Kidney epithelial cell (primary cell): ENCODE measurements around the gene AGBL1. TPM values are rescaled to one million over a fixed set of nuclear protein-coding genes. Genes with fewer than 3 reads are reported as not detected.
"Not testable (repeated sequence)": the region's sequence is repeated elsewhere in the genome, so short reads cannot be mapped to it uniquely, and the experiment has no call there.

Experiments
- DNase-seq: peaks from one replicate; pipeline ENCODE4 v3.0.0-alpha.2; 2010; ENCODE audit warnings: low read depth
- H3K27me3 ChIP-seq: 2 replicates; pipeline ENCODE4 v1.6.0; 2011; ENCODE audit warnings: low read length; ENCODE audit not compliant: control insufficient read depth, insufficient read depth
- H3K36me3 ChIP-seq: 2 replicates; pipeline ENCODE4 v1.5.1; 2011; ENCODE audit warnings: low read length; ENCODE audit not compliant: control insufficient read depth, insufficient read depth
- H3K4me3 ChIP-seq: 2 replicates; pipeline ENCODE4 v1.5.1; 2011; ENCODE audit warnings: low read depth, mild to moderate bottlenecking, control low read depth, low read length
- total RNA-seq: library from RNA; depleted of rRNA; stranded (reverse); fragments of >200 nt; gene quantifications from 2 replicates; pipeline ENCODE4 v1.2.3, GENCODE V29; 2015
- TF ChIP-seq, protein P1 (sequence below): IDR thresholded peaks from 2 replicates; pipeline ENCODE4 v1.5.1; 2011; ENCODE audit warnings: mild to moderate bottlenecking, moderate library complexity, low read length, control low read depth, inconsistent platforms; ENCODE audit not compliant: insufficient read depth, poor library complexity, severe bottlenecking

Gene AGBL1
- total RNA-seq, 1 donor from 2014 or later: not detected

DNA sequence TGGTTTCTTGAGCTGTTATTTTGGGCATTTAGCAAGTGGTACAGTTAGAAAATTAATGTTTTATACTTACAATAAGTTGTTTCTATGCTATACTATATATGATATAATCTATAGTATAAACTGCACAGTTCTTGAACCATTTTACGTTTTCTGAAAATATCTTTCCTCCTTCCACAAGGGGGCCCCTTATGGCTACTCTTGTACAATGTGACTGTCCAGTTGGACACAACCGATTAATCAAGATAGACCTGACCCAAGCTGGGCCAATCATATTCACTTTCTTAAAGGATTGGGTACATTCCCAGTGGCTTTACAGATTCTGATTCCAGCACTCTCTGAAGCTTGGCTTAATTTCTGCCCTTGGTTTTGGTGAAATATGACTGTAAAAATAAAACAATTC, 953.4 kb downstream of the AGBL1 start:
- TF ChIP-seq, protein P1, sequence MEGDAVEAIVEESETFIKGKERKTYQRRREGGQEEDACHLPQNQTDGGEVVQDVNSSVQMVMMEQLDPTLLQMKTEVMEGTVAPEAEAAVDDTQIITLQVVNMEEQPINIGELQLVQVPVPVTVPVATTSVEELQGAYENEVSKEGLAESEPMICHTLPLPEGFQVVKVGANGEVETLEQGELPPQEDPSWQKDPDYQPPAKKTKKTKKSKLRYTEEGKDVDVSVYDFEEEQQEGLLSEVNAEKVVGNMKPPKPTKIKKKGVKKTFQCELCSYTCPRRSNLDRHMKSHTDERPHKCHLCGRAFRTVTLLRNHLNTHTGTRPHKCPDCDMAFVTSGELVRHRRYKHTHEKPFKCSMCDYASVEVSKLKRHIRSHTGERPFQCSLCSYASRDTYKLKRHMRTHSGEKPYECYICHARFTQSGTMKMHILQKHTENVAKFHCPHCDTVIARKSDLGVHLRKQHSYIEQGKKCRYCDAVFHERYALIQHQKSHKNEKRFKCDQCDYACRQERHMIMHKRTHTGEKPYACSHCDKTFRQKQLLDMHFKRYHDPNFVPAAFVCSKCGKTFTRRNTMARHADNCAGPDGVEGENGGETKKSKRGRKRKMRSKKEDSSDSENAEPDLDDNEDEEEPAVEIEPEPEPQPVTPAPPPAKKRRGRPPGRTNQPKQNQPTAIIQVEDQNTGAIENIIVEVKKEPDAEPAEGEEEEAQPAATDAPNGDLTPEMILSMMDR: no peak
- no peak overlapping the region for H3K4me3 ChIP-seq
- no peaks in the 10 kb centered on the region for H3K36me3 ChIP-seq
- no peaks in the 10 kb centered on the region for H3K27me3 ChIP-seq
- no peak for DNase-seq

DNA sequence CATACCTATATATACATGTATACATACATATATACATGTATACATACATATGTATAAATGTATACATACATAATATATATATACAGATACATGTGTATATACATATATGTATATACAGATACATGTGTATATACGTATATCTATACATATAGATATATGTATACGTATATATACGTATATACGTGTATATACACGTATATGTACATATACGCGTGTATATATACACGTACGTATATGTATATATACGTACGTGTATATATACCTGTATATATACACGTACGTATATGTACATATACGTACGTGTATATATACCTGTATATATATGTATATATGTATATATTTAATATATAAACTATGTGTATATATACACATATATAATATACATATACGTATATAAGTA, 955.2 kb downstream of the AGBL1 start:
- TF ChIP-seq, protein P1: no peak
- Histone ChIP-seq H3K36me3 (no peaks in the 10 kb centered on the region), H3K4me3 (no peak overlapping the region), H3K27me3 (no peaks in the 10 kb centered on the region)
- no peak for DNase-seq

DNA sequence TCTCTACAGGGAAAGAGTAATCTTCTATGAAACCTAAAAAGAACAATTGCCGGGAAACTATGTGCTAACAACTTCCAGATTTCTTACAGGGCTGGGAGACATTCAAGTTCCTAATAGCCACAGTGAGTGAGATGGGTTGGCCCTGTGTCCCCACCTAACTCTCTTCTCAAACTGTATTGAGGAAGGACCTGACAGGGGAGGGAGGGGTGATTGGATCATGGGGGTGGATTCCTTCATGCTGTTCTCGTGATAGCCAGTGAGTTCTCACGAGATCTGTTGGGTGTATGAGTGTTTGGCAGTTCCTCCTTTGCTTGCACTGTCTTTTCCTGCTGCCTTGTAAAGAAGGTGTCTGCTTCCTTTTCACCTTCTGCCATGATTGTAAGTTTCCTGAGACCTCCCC, 958.7 kb downstream of the AGBL1 start:
- TF ChIP-seq, protein P1: no peak
- no peak overlapping the region for H3K4me3 ChIP-seq
- no peaks in the 10 kb centered on the region for H3K27me3 ChIP-seq
- no peak for DNase-seq
- no peaks in the 10 kb centered on the region for H3K36me3 ChIP-seq

DNA sequence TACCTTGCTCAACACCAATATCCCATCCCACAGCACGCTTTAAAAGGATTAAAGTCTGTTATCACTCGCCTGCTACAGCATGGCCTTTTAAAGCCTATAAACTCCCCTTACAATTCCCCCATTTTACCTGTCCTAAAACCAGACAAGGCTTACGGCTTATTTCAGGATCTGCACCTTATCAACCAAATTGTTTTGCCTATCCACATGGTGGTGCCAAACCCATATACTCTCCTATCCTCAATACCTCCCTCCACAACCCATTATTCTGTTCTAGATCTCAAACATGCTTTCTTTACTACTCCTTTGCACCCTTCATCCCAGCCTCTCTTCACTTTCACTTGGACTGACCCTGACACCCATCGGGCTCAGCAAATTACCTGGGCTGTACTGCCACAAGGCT, 962.9 kb downstream of the AGBL1 start:
- not testable (repeated sequence) for DNase-seq, H3K36me3 ChIP-seq, H3K27me3 ChIP-seq, H3K4me3 ChIP-seq

DNA sequence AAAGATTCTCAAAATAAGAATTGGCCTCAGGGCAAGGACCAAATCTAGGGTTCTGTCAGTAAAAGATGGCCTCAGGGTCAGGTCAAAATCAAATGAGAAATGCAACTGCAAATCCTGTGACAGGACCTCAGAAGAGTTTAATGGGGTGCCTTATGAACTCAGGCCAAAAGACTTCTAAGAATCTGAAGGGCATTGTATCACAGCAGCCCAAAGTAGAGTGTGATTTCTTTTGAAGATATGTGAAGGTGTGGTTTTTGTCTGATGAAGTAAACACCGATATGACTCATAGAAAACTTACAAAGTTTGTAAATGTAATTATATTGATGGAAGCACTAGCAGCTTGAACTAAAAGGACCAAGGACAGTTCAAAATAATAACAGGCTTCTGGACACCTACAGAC, 966.1 kb downstream of the AGBL1 start:
- TF ChIP-seq, protein P1: no peak
- no peaks in the 10 kb centered on the region for H3K36me3 ChIP-seq
- DNase-seq: no peak
- no peaks in the 10 kb centered on the region for H3K27me3 ChIP-seq
- no peak overlapping the region for H3K4me3 ChIP-seq

DNA sequence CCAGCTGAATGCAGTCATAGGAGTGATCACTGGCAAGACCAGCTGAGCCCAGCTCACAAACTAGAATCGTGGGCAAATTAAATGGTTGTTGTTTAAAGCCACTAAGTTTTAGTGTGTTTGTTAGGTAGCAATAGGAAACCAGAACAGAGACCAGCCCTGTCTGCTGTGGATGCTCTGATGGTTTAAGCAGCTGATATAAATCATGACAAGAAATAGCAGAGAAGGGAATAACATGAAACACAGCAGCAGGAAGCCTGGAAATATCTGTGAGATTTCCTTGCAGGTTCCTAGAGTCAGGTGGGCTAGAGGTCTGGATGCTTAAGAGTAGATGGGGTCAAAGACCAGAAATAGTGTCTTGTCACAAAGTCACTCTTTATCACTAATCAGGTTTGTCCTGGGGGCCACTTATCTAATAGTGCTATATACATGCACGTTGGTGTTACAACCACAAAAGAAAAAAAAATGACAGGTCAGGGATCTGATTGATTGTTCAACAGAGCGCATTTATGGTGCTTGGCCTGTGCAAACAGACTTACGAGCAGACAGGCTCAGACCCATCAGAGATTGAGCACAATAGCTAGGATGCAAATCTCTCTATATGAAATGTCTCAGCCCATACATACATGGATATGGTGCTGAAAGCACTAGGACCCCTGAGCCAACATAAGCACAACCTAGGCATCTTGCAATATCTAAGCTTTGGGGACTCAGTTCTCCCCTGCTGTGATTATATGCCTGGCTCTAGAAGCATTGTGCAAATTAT, 967.7 kb downstream of the AGBL1 start:
- no peak for DNase-seq
- Histone ChIP-seq H3K27me3 (no peaks in the 10 kb centered on the region), H3K4me3 (no peak overlapping the region), H3K36me3 (no peaks in the 10 kb centered on the region)
- TF ChIP-seq, protein P1: no peak
